Stimulated activated CD4-positive, alpha-beta T cell treated with anti-CD3 and anti-CD28 coated beads, Interleukin-2, amount 100 ng/mL, for 4 hours (primary cell): Measurements from ENCODE around the gene CCDC9.
"Not testable (repeated sequence)": the region's sequence is repeated elsewhere in the genome, so short reads cannot be mapped to it uniquely, and the experiment has no call there.

Source experiments
- DNase-seq: peaks from one replicate; pipeline ENCODE4 v3.0.0-alpha.2; 2020; ENCODE audit warnings: low read depth

The CCDC9 gene

DNA sequence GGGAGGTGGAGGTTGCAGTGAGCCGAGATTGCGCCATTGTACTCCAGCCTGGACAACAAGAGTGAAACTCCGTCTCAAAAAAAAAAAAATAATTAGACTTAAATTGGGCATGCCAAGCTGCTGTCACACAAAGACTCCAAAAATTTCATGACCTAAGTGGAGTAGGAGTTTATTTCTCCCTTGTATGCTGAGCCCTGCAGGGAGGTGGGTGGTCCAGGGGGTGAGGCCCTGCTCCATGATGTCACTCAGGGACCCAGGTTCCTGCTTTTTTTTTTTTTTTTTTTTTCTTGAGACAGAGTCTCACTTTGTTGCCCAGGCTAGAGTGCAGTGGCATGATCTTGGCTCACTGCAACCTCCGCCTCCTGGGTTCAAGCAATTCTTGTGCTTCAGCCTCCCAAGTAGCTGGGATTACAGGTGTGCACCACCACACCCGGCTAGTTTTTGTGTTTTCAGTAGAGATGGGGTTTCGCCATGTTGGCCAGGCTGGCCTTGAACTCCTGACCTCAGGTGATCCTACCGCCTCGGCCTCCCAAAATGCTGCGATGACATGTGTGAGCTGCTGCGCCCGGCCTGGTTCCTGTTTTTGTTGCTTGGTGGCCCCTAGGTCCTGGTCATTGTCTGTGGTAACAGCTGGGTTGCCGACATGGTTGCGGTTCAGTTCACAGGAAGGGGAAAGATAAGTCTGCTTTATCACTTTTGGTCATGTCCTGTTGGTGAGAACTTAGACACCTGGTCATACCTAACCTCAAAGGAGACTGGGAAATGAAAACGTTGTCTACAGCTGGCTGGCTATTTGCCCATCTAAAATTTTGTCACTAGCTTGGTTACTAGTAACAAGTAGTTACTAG, 5.8 kb downstream of the CCDC9 start:
- DNase-seq: not testable (repeated sequence)

DNA sequence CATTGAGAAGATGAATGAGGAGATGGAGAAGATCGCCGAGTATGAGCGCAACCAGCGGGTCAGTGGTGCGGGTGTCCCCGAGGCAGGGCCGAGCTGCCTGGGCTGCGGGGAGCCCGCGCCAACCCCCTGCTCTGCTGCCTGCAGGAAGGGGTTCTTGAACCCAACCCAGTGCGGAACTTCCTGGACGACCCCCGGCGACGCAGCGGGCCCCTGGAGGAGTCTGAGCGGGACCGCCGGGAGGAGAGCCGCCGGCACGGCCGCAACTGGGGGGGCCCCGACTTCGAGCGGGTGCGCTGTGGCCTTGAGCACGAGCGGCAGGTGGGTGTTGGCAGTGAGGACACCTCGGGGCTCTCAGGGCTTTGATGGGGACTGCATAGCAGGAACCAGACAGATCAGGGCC, 8.3 kb downstream of the CCDC9 start:
- DNase-seq: no peak

DNA sequence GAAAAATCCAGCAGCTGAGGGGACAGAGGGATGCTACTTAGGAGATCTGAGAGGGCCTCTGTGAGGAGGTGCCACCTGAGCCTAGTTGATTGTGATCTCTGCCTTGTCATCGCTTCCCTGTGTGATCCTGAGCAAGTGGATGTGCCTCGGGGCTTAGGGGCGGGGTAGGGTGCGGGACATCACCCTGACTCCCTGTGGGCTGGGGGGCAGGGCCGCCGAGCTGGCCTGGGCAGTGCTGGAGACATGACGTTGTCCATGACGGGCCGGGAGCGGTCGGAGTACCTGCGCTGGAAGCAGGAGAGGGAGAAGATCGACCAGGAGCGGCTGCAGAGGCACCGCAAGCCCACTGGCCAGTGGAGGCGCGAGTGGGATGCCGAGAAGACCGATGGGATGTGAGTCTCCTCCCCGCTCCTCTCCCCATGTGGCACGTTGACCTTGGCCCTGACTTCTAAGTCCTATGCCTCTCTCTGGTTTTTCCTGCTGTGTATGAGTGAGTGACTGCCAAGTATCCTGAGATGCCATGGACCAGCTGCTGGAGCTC, 10.1 kb downstream of the CCDC9 start:
- DNase-seq: no peak

DNA sequence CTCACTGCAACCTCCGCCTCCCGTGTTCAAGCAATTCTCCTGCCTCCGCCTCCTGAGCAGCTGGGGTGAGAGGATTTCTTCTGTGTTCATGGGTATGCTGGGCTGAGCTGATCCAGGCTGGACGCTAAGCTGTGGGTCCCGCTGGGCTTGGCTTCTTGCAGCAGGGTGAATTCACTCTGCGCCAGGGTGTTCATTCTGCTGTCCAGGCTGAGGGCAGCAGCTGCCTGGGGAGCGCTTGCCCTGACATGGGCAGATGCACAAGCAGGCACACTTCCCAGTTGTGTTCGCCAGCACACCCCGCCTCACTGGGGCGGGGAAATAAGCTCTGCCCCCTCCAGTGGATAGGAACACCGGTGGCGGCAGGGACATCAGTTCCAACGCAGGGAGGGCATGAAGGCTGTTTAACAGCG, 11.0 kb downstream of the CCDC9 start:
- DNase-seq: no peak

DNA sequence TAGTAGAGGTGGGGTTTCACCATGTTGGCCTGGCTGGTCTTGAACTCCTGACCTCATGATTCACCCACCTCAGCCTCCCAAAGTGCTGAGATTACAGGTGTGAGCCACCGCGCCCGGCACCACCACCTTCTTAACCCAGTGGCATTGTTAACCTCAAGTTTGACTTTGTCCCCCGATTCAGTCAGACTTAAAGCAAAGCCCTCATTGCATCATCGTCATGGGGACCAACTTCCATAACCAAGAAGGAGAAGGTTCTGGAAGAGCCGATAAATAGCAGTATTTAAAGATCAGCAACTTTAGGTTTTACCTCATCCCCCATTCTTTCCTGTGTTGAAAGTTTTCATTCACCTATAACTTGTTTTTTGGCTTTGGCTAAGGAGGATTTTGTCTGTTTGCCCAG, 11.7 kb downstream of the CCDC9 start:
- no peak for DNase-seq

DNA sequence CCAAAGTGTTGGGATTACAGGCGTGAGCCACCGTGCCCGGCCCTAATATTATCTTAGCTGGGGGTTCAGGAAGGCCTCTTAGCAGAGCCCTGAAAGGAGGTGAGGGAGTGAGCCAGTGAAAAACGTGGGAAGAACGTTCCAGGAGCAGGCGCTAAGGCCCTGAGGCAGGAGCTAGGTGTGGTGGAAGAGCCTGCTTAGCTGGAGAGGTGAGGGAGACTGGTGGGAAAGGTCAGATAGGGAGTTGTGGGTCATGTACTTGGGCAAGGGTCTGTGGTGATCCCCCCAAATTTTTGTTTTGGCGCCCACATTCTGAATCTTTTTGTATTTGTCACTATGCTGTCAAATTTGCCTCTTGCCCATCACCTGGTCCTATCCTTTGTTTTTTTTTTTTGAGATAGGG, 13.3 kb downstream of the CCDC9 start:
- no peak for DNase-seq

DNA sequence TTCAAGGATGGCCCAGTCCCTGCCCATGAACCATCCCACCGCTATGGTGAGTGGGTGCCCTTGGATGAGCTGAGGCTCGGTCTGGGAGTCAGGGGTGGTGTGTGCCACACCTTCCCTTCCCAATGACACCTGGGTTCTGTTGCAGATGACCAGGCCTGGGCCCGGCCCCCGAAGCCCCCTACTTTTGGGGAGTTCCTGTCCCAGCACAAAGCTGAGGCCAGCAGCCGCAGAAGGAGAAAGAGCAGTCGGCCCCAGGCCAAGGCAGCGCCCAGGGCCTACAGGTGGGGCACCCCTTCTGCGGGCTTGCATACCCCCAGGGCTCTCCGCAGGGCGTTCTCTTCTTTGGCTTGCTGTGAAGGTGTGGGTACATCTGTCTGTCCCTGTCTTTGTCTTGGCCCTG, 14.1 kb downstream of the CCDC9 start:
- no peak for DNase-seq

DNA sequence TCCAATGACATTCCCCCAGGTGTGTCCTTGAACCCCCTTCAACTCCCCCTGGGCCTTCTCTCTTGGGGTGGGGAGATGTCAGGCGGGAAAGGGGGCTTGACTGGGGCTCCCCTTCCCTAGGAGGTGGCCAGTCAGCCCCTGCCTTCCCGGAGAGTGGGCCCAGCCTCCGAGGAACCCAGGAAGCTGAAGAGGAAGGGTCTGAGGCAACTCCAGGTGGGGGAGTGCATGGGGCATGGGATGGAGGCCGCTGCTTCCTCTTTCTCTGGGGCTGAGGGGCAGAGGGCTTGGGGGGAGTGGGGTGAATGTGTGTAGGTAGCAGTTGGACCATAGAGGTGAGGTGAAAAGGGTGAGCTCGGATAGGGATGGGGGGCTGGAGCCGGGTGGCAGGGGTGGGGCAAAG, 15.6 kb downstream of the CCDC9 start:
- DNase-seq: no peak

DNA sequence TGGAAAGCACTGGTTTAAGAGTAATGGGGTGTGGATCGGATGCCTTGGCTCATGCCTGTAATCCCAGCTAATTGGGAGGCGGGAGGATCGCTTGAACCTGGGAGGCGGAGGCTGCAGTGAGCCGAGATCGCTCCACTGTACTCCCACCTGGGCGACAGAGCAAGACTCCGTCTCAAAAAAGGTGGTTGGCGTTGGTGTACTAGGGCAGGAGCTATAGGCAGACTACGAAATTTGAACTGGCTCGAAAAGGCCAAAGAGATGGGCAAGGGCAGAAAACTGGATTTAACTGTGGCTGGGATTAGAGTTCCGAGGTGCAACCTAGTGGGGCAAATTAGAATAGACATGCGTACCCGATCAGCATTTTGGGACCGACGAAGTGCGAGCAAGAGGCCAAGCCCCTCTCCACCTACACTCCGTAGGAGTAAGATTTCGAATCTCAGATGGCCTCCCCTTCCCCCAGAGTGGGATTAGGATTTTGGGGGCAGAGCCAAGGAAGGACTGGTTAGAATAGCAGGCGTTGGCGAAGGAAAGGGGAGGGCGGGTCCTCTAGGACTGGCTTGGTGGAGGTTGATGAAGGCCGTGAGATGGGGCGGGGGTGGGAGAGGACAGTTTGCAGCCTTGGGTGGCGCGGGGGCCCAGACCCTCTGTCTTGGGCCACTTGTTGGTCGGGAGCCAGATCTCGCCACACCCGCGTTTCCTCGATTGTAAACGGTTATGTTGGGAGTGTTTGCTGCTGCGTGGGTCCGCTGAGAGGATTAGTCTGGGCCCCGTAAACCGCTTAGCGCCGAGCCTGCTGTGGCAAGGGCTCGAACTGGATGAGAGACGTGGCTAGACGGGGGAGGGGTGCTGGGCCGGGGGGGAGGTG, 16.4 kb downstream of the CCDC9 start:
- DNase-seq: peak; percentile 70

DNA sequence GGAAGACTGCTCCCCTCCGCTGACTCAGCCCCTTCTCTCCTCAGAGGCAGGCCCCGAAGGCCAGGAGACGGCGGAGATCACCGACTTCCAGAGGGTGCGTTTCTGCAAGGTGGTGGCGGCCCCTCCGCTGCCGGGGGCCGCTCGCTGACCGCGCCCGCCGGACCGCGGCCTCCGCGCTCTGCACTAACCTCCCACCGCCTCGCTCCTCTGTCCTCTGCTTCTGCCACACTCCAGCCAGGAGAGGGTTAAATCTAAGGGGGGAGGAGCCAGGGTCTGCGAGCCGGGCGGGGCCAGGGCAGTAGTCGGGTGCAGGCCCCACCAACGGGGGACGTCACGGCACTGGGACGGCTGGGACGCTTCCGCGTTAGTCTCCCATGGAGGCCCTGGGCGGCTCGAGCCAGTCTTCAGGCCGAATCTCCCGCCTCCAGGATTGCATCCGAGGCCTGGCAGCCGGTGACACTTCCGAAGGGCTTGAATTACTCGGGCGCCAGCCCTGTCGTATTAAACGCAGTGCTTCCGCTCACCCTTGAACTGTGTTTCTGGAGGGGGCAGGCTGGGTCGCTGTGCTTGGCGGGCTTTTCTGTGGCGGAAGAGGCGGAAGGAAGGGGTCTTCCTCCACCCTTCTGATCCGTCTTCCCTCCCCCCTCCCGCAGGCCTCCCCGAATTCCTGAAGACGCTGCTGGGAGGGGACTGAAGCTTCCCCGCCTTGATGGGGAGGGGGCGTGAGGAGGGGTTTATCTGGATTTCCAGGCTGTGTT, 17.2 kb downstream of the CCDC9 start:
- DNase-seq: peak; percentile 87

DNA sequence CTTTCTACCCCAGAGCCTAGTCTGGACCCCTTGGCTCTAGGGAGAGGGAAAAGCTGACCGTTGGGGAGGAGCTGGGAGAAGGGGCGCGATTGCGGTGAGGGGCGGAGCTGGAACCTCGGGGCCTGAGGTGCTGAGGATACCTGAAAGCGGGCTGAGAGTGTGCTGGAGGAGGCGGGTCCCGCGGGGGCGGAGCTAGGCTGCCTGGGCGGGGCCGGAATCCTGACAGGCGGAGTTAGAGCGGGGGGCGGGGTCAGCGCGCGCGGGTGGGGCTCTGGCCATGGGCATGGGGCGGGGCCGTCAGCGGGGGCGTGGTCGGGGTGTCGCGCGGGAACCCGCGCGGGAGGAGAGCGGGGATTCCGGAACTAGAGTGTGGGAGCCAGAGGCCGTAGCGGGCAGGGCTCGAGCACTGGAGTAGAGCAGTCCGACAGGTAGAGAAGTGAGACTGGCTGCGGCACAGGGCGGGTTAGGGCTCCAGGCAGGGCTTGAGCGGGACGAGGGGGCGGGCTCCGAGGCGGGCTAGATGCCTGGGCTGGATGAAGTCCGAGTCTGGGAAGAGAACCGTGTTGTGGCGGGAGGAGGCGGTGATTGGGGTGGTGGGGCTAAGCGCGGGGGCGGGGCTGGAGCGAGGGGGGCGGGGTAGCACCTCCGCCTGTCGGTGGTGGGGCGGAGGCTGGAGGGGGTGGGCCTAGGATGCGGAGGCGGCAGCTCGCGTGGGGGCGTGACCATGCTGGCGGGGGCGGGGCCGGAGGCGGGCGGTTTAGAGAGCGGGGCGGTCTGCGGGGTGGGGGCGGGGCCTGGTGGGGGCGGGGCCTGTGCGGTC, 18.0 kb downstream of the CCDC9 start, which contains the start of gene INAFM1:
Gene INAFM1 (plus strand): TSS at position 815 of the 820 bp plus-strand sequence. CDS start 35 bp downstream, outside the sequence.
- peak; percentile 99 for DNase-seq

DNA sequence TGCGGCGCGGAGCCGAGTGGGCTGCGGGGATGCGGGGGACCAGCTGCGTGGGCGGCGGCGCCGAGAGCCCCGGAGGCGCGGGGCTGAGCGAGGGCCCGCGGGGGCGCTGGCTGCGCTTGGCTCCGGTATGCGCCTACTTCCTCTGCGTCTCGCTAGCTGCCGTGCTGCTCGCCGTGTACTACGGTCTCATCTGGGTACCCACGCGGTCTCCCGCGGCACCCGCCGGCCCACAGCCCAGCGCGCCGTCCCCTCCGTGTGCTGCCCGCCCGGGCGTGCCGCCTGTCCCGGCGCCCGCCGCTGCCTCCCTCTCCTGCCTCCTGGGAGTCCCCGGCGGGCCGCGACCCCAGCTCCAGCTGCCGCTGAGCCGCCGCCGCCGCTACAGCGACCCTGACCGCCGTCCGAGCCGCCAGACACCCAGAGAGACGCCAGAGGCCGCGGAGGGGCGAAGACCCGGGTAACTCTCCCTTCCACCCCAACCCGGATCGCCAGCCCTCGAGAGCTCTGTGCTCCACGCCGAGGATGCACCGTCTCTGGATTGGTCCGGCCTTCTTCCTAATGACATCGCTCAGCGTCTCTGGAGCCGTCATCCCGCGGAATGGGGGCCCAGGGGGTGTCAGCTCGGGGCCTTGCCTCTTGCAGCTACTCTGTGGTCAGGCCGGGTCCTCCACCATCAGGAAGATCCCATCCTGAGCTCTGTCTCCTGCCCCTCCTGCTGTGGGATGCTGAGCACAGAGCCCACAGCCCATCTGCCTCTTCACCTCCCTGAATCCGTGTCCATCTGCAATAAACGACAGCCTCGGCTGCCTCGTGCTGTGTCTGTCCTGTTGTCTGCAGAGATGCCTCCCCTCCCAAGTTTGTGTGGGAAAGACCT, 18.8 kb downstream of the CCDC9 start:
- DNase-seq: no peak

DNA sequence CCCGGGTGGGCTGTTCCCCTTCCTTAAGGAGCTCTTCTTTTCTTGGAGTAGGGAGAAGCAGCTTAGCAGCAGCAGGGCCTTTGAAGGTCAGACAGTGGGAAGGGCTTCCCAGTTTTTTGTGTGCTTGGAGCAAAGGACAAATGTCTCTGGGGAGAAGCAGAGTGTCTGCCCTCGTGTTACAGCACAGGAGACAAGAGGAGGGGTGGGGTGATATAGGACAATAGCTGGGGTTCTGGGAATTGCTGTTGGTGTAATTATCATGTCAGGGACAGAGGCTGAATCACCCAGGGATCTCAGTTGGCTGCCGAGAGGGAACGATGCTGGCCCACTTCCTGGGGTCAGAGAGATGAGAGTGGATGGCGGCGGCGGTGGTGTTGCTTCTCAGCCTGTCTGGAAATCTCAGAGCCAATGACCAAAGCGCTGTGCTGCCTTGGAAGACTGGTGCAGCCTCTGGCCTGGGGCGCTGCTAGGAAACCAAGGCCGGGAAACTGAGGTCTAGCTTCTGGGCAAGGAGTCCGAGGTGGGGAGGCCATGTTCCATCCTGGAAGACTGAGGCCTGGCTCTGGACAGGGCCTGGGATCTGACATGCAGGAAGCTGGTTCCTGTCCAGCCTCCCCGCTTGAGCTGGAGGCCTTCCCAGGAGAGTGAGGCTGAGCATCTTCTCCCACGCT, 19.6 kb downstream of the CCDC9 start:
- no peak for DNase-seq

DNA sequence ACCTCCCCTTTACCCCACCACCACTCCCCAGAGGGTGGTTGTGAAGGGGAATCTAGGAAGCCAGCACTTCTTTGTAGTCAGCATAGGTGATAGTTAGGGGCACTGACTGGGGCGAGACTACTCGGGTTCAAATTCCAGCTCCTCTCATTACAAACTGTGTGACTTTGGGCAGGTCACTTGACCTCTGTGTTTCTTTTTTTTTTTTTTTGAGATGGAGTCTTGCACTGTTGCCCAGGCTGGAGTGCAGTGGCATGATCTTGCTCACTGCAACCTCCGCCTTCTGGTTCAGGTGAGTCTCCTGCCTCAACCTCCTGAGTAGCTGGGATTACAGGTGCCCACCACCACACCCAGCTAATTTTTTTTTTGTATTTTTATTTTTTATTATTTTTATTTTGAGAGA, 20.2 kb downstream of the CCDC9 start:
- not testable (repeated sequence) for DNase-seq

DNA sequence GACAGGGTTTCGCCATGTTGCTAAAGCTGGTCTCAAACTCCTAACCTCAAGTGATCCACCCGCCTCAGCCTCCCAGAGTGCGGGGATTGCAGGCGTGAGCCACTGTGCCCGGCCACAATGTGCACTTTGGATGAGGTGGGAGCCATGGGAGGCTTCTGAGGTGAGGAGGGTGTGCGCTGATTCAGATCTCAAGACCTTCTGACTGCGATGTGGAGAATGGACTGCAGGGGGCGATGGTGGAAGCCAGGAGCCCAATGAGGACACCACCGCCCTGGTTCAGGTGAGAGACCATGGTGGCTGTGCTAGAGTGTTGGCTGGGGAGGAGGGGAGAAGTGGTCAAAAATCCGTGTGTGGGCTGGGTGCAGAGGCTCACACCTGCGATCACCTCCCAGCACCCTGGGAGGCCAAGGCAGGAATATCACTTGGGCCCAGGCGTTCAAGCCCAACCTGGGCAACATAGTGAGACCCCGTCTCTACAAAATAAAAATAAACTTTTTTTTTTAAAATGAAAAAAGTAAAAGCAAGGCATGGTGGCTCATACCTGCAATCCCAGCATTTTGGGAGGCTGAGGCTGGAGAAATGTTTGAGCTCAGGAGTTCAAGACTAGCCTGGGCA, 24.0 kb downstream of the CCDC9 start:
- peak; percentile 31 for DNase-seq

DNA sequence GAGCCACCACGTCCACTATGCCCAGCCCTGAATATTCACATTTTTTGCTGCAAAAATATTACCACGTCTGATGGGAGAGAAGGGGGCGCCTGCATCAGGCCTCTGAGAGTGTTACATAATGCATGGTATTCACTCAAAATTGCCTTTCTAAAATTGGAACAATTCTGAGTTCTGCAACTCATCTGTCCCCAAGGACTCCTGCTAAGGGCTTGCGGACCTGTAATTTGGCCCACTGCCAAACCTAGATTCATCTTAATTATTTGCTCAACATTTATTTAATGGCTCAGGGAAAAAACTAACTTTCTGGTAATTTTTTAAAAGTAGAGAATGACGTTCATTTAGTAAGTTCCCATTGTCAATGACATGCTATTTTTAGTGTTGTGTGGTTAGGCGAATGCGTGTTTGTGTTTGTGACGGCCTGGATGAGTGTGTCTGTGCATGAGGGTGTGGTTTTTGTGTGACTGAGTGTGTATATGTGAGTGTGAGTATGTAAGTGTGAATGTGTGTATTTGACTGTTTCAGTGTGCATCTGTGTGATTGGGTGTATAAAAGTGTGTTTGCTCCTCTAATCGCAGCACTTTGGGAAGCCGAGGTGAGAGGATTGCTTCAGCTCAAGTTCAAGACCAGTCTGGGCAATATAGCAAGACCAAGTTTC, 27.2 kb downstream of the CCDC9 start:
- DNase-seq: no peak

DNA sequence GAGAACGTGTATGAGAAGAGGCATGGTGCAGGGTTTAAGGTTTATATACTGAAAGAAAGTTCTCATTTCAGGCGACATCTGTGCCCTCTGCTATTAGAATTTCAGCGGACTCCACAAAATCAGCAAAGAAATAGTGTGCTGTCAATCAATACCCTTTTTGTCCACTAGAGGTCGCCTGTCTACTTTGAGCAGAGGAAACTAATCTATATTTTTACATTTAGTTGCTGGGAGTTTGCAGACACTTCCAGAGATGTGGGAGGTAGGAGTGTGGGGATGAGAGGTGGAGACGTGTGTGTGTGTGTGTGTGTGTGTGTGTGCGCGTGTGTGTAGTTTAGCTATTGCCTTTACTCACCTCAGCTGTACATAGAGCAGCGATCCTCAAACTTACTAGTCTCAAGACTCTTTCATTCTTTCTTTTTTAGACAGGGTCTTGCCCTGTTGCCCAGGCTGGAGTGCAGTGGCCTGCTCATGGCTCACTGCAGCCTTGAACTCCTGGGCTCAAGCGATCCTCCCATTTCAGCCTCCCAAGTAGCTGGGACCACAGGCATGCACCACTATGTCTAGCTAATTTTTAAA, 28.1 kb downstream of the CCDC9 start:
- peak; percentile 36 for DNase-seq

DNA sequence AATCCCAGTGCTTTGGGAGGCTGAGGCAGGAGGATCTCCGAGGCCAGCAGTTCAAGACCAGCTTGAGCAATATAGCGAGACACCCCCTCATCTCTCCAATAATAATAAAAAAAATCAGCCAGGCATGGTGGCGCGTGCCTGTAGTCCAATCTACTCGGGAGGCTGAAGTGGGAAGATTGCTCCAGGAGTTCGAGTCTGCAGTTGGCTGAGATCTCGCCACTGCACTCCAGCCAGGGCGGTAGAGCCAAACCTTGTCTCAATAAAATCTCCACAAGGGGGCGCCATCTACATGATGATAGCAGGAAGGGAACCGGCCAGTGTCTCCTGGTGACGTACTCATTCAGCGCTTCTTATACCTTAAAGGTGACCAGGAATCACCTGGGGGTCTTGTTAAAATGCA, 39.7 kb downstream of the CCDC9 start:
- peak; percentile 71 for DNase-seq
